GM12864 (cell line): Measurements from ENCODE around the gene HYOU1.

ENCODE experiments used
- DNase-seq: peaks from one replicate; pipeline ENCODE4 v3.0.0-alpha.2; 2011; ENCODE audit warnings: low read depth
- H3K4me3 ChIP-seq: 2 replicates; pipeline ENCODE4 v1.5.1; 2011; ENCODE audit warnings: mild to moderate bottlenecking, low read depth, low read length, control low read depth
- CTCF ChIP-seq: IDR thresholded peaks from 2 replicates; pipeline ENCODE4 v1.5.1; 2011; ENCODE audit warnings: low read depth, mild to moderate bottlenecking, moderate library complexity, low read length, control low read depth, inconsistent platforms; ENCODE audit errors: missing control alignments

HYOU1 gene

DNA sequence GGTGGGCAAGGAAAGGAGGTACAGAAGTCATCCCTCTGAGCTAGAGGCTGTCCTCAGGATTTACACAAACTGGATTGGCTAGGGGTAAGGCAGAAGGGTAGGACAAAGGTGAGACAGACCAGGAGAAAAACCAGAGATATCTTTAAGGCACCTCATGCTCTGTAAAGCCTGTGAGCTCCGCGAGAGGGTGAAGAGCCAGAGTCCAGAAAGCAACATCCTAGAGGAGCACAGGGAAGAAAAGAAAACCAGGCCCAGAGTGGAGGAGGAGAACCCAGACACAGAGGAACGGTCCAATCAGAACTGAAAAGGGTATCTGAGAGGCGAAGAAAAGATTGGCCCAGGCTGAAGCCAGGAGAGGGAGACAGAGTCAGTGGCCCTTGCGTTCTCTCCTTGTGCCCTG, 31.5 kb downstream of the HYOU1 start:
- DNase-seq = no peak
- no peak overlapping the region for H3K4me3 ChIP-seq
- TF ChIP-seq CTCF = no peak

DNA sequence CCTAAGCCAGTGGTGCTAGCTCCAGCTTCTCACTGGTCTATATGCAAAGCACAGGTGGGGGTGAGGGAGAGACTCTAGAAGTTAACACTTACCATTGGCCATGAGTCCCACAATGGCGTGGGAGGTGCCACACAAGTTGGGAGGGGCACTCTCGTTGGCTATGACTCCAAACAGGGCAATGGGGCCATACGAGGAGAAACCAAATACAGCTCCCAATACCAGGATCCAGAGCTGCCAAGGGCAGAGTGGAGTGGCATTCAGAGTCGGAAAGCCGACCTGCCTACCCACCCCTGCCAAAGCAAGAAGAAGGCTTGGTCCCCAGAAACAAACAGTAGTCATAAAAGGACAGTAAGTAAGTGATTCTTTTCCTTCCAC, 31.9 kb downstream of the HYOU1 start:
- no peak overlapping the region for H3K4me3 ChIP-seq
- DNase-seq = no peak
- TF ChIP-seq CTCF = no peak

DNA sequence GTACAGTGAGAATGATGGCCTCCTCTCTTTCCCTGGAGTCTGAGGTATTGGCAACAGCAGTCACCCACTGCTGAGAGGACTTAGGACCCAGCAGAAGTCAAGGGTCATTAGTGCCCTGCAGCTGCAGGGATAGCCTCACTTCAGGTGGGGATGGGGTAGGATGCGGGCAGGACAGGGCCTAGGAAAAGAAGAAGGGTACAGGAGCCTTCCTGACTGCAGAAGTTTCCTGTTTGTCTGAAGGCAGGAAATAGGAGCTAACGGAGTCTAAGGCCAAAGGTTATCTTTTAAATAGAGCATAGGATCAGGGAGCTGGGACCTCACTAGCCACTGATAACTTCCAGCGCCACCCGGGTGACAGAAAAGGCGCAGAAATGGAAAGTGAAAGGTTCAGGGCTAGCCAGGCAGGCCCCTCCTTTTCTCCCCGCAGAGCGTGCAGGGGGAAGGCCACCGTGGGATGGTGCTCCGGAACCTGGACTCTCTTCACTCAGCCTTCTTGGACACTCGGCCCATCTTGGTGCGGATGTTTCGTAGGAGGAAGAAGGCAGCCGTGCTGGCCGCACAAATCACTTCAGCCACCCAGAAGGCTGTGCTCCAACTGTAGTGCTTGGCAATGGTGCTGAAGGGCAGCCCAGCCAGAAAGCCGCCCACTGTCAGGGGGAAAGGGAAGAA, 32.4 kb downstream of the HYOU1 start:
- no peak overlapping the region for H3K4me3 ChIP-seq
- no peak for TF ChIP-seq CTCF
- no peak for DNase-seq

DNA sequence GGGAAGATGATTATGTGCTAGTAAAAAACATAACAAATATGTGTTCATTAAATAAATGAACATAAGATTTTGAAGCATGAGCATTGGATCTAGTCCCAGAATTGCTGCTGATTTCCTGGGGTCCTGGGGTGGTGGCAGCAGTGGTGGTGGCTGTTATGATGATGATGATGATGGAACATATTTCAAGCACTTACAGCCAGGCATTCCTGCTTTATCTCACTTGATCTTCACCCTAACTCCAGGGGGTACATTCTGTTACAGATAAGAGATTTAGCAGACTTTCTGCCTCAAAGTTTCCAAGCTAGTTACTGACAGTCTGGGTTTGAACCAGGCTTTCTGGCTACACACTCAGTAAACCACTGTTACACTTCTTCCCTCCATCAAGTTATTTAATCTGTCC, 33.3 kb downstream of the HYOU1 start:
- no peak for TF ChIP-seq CTCF
- no peak overlapping the region for H3K4me3 ChIP-seq
- no peak for DNase-seq

DNA sequence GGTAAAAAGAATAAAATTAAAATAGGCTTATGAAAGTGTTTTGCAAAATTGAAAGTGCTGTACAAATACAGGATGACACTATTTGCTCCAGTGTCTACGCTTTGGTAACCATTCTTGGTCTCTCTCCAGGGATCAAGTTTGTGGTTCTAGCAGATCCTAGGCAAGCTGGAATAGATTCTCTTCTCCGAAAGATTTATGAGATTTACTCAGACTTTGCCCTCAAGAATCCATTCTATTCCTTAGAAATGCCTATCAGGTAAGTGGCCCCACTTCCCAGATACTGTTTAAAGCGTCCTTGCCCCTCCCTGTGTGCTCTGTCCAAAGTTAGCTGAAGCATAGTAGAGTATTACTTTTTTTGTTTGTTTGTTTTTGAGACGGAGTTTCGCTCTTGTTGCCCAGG, 35.4 kb downstream of the HYOU1 start:
- DNase-seq = no peak
- no peak overlapping the region for H3K4me3 ChIP-seq
- TF ChIP-seq CTCF = no peak

DNA sequence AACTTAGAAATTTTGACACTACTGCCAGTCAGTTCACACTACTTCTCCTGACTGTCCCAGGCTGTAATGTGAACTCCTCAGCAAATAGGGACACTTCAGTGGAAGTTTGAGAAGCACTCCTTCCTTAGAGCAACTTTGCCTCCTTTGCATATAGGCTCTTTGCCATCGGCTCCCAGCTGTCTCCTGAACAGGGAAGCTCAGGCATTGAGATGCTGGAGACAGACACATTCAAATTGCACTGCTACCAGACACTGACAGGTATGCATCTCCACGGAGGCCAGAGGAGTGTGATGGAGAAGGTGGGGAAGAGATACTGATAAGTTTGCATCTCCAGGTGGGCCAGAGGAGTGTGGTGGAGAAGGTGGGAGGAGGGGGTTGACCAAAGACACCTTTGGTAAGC, 37.0 kb downstream of the HYOU1 start:
- DNase-seq = no peak
- TF ChIP-seq CTCF = no peak
- peak overlapping the region; percentile 91 for H3K4me3 ChIP-seq
